HAP-1 (cell line): ENCODE data around the gene ARHGEF4.

Source experiments
- DNase-seq, 2 experiments: peaks; one replicate each; pipeline ENCODE4 v3.0.0-alpha.2; 2016 to 2020; ENCODE audit warnings: low spot score in 2 of 2
- H3K27me3 ChIP-seq: fragments of 250-450 bp; sonication (Bioruptor Pico); 2 replicates; pipeline ENCODE4 v1.5.1; 2020; ENCODE audit warnings: low read depth, mild to moderate bottlenecking, moderate library complexity
- H3K36me3 ChIP-seq: fragments of 250-450 bp; sonication (Bioruptor Pico); replicated peaks from 2 replicates; pipeline ENCODE4 v1.5.1; 2020; ENCODE audit warnings: mild to moderate bottlenecking
- H3K4me1 ChIP-seq: fragments of 250-450 bp; sonication (Bioruptor Pico); 2 replicates; pipeline ENCODE4 v1.5.1; 2020; ENCODE audit warnings: mild to moderate bottlenecking
- H3K4me3 ChIP-seq: fragments of 250-450 bp; sonication (Bioruptor Pico); 2 replicates; pipeline ENCODE4 v1.5.1; 2020; ENCODE audit warnings: mild to moderate bottlenecking, moderate library complexity
- H3K9me3 ChIP-seq: fragments of 250-450 bp; sonication (Bioruptor Pico); 2 replicates; pipeline ENCODE4 v1.5.1; 2020; ENCODE audit warnings: mild to moderate bottlenecking, moderate library complexity
- in situ Hi-C: fragments of 300-500 bp; cut with MboI; formaldehyde crosslinking; loops from 3 replicates; pipeline ENCODE4 v1.14.3; 2020; ENCODE audit warnings: low sequenced_read_pairs, inconsistent platforms, mixed read lengths

Gene ARHGEF4

GRCh38 chr2:131044075-131044756 is 207.5 kb downstream of the ARHGEF4 start:
- no peaks in the 10 kb centered on the region for H3K9me3 ChIP-seq
- H3K36me3 ChIP-seq: peaks cover 20% of the 10 kb centered on the region
- no peak for DNase-seq
- H3K27me3 ChIP-seq: no peaks in the 10 kb centered on the region
- in situ Hi-C loops: no loop called here
- no peak overlapping the region for H3K4me3 ChIP-seq
- H3K4me1 ChIP-seq: no peaks in the 10 kb centered on the region

- no peaks in the 10 kb centered on the region for H3K4me1 ChIP-seq
- H3K4me3 ChIP-seq: no peak overlapping the region
- no peaks in the 10 kb centered on the region for H3K9me3 ChIP-seq
- peaks cover 25% of the 10 kb centered on the region for H3K36me3 ChIP-seq
- H3K27me3 ChIP-seq: no peaks in the 10 kb centered on the region
- in situ Hi-C loops: no loop called here
- DNase-seq: no peak
Measured at GRCh38 chr2:131044757-131045150, 208.0 kb downstream of the ARHGEF4 start.

DNA sequence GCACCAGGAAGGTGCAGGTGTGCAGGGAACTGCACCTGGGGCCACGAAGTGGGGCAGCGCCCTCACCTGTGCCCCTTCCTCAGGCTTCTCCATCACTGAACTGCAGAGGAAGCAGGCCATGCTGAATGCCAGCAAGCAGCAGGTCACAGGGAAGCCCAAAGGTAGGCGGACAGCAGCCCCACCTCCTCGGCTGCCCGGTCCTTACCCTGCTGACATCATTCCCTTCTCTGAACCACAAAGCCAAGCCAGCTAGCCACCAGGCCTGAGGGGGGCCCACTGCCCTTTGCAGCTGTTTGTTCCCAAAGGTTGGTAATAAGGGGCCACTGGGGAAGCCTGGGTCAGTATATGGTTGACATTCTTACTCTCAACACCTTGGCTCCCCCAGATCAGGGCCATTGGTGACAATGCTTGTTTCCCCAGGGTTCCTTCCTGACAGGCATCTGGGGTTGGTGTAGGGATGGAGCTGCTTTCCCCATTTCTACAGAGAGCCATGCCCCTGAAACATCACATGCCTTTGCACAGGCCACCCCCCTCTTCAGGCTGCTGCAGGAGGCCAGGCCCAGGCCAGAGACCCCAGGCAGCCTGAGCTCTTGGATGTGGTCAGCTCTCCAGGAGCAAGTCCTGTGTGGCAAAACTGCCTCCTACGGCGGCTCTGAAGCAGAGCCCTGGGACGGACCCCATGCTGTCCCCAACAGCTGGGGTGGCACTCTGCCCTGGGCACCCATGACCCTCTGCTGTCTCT is 208.7 kb downstream of the ARHGEF4 start:
- H3K27me3 ChIP-seq: no peaks in the 10 kb centered on the region
- peaks cover 32% of the 10 kb centered on the region for H3K36me3 ChIP-seq
- H3K4me1 ChIP-seq: no peaks in the 10 kb centered on the region
- in situ Hi-C loops: no loop called here
- no peaks in the 10 kb centered on the region for H3K9me3 ChIP-seq
- H3K4me3 ChIP-seq: no peak overlapping the region
- DNase-seq: no peak

DNA sequence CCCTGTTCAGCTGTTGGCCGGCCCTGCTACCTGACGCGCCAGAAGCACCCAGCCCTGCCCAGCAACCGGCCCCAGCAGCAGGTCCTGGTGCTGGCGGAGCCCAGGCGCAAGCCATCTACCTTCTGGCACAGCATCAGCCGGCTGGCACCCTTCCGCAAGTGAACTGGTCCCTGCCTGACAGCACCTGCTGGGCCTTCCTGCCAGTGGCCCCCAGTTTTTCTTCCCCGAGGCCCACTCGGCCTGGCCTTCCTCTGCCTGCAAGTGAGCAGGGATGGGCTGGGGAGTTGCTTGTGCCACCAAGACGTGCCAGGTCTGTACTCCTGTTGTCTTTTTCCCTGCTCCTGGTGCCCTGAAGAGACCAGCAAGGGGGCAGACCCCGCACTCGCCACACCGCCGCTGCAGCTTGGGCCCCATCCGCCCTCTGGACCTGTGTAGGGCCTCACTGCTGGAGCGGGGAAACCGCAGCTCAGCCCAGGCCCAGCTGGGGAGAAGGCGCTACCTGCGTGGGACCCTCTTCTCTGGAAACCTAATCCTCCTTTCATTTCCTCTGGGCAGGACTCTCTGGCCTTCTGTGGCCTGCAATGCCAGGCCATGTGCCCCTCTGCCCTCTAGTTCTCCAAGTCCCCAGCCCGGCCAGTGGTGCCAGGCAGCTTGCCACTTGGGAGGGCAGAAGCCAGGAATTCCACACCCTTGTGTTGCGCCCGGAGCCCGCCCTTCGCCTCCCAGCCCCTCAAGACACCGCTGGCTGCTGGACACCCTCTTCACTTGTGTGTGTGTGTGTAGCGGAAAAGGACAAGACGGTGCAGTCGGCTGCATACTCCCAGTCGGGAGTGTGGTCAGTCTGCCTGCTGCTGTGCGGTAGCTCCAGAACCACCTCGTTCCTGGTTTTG is 209.6 kb downstream of the ARHGEF4 start:
- Histone ChIP-seq H3K27me3 (no peaks in the 10 kb centered on the region), H3K9me3 (no peaks in the 10 kb centered on the region), H3K4me1 (no peaks in the 10 kb centered on the region), H3K36me3 (peaks cover 40% of the 10 kb centered on the region), H3K4me3 (no peak overlapping the region)
- no peak for DNase-seq
- in situ Hi-C loops: no loop called here

DNA sequence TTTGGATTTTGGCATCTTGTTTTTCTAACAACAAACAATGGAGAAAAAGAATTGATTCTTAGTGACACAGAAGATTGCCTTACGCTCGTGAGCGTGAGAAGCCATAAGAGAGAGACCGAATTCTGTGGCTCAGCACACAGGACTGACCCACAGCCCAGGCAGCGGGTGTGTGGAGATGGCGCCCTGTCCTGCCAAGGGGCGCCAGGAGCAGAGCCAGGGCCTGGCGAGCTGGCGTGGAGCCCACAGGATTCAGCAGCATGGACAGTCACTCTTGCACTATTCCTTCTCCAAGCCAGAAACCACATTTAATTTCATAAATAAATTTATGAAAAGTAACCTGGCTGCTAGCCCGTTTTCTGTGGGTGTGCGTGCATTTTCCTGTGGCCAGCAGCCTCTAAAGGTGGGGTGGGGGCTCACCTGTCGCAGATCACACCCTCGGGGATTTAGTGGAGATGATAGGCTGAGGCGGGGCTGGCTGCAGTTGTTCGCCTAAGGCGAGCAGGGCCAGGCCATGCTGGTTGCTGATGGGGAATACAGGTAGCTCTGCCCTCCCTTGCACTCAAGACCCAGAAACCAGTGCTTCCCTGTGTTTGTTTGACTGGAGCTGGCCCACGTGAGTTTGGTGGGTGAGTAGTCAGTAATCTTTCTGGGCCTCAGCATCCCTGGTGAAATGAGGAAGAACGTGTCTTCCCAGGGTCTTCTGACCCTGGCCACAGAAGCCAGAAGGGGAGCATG is 210.4 kb downstream of the ARHGEF4 start:
- Histone ChIP-seq H3K9me3 (no peaks in the 10 kb centered on the region), H3K4me1 (no peaks in the 10 kb centered on the region), H3K27me3 (no peaks in the 10 kb centered on the region), H3K4me3 (no peak overlapping the region), H3K36me3 (peaks cover 48% of the 10 kb centered on the region)
- DNase-seq: no peak
- in situ Hi-C loops: no loop called here

DNA sequence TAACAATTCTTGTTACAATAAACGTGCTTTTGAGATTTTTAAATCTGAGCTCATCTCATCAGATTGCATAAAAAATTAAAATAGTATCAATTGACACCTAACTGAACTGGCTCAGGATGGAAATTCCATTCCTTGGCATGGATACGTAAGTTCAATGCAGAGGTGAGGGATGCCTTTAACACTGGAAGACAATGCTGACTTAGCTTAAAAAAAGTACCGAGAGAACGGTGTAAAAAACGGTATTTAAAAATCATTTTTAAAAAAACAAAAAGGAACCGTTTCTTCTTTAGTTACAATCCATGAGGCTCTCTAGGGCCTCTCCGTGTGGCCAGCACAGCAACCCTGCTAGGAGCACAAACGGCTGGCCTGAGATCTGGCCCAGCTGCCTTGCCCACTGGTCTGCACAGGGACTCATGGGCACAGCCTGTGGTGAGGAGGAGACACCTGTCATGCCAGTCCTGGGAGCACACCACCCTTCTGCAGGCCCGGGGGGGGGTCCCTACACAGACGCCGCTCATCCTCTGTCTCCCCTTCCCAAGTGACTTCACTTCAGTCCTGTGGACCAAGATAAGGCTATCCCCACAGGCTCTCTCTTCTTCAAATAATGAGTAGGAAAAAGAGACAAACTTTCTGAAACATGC is 211.3 kb downstream of the ARHGEF4 start:
- no peaks in the 10 kb centered on the region for H3K4me1 ChIP-seq
- no peaks in the 10 kb centered on the region for H3K27me3 ChIP-seq
- no peaks in the 10 kb centered on the region for H3K9me3 ChIP-seq
- in situ Hi-C loops: no loop called here
- peaks cover 58% of the 10 kb centered on the region for H3K36me3 ChIP-seq
- H3K4me3 ChIP-seq: no peak overlapping the region
- DNase-seq: no peak

DNA sequence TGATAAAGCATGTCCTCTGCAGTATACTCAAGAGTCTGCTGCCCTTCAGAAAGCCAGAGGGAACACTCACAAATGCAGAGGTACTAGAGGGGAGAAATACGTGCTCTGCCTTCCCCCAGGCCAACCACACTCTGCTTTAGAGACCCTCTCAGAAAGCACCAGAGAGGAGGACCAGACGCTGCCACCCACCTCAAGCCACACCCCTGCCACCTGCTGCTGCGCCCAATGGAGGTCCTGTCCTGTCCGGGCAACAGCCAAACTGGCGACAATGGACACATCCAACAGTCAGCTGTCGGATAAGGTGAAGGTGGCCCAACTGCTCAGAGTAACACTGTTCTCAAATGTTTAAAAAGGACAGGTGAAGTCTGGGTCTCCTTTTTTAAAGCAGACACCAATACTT is 211.9 kb downstream of the ARHGEF4 start:
- Histone ChIP-seq H3K9me3 (no peaks in the 10 kb centered on the region), H3K4me1 (no peaks in the 10 kb centered on the region), H3K27me3 (no peaks in the 10 kb centered on the region), H3K36me3 (peaks cover 62% of the 10 kb centered on the region), H3K4me3 (no peak overlapping the region)
- DNase-seq: no peak
- in situ Hi-C loops: no loop called here

DNA sequence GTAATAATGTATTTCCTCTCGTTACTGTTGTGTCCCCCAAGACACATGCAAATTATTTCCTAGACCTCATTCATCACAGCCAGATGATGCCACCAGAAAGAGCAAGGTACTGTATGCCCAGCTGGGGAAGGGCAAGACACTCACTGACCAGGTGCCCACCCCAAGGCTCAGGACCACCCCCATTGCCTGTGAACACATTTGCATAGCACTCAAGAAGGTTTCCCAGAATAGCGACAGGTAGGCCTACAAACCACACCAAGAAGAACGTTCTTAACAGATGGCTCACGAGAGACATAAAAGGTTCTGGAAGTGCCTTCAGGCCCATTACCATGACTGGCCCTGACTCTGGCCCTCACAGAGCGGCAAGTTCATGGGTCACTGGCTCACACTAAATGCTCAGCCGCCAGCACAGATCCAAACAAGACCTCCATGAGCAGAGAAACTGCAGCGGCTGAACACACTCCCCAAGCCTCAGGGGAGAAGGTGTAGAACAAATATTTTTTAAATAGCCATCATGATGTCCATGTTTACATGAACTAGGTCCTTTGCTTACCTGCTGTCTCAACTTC is 212.5 kb downstream of the ARHGEF4 start:
- Histone ChIP-seq H3K9me3 (no peaks in the 10 kb centered on the region), H3K27me3 (no peaks in the 10 kb centered on the region), H3K4me3 (no peak overlapping the region), H3K36me3 (peaks cover 66% of the 10 kb centered on the region), H3K4me1 (no peaks in the 10 kb centered on the region)
- DNase-seq: no peak
- in situ Hi-C loops: no loop called here

- no peaks in the 10 kb centered on the region for H3K27me3 ChIP-seq
- H3K9me3 ChIP-seq: no peaks in the 10 kb centered on the region
- H3K36me3 ChIP-seq: peaks cover 83% of the 10 kb centered on the region
- H3K4me3 ChIP-seq: no peak overlapping the region
- no peak for DNase-seq
- in situ Hi-C loops: no loop called here
- no peaks in the 10 kb centered on the region for H3K4me1 ChIP-seq
Measured at GRCh38 chr2:131050896-131051295, 214.2 kb downstream of the ARHGEF4 start.

DNA sequence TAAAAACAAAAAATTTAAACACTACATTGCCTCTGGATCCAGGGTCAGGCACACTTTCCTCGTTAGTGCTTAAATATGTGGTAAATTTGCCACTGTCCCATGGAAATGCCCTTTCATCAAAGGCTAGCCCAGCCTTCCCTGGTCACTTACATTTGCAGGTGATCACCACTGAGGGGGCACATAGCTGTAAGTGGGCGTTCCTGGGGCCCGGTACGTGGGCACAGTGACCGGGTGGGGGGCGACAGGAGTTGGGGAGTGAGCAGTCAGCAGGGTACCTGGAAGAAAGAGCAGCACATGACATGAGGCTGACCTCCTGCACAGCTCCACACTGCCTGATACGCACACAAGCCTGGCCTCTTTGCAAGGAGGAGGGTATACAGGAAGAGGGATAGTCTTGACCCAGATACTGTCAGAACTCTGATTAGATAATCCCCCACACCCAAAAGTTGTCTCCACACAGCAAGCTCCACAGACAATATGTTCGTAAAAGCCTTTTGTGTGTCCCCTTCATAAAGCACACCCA is 216.1 kb downstream of the ARHGEF4 start:
- no peaks in the 10 kb centered on the region for H3K27me3 ChIP-seq
- no peak for DNase-seq
- H3K4me1 ChIP-seq: no peaks in the 10 kb centered on the region; the same call in 1 of the 2 replicates
- in situ Hi-C loops: no loop called here
- H3K9me3 ChIP-seq: no peaks in the 10 kb centered on the region
- H3K36me3 ChIP-seq: peaks cover 90% of the 10 kb centered on the region
- H3K4me3 ChIP-seq: no peak overlapping the region

DNA sequence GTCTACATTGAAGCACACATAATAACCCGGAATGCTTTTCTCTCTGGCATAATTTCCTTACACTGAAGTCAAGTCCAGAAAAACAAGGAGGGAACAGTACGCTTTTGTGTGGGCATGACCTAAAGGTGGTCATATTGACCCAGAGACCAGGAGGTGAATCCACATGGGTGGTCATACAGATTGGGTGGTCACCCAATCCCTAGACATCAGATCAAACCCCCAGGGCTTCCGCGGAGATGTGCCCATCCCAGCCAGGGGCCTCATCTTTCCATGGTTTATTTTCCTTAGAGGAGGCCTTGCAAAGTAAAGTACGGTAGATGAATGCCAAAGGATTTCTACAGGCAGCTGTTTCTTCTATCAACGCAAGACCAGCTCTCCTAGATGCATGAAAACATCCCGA is 217.8 kb downstream of the ARHGEF4 start:
- in situ Hi-C loops: no loop called here
- no peaks in the 10 kb centered on the region; the same call in 1 of the 2 replicates for H3K4me1 ChIP-seq
- peaks cover 83% of the 10 kb centered on the region for H3K36me3 ChIP-seq

DNA sequence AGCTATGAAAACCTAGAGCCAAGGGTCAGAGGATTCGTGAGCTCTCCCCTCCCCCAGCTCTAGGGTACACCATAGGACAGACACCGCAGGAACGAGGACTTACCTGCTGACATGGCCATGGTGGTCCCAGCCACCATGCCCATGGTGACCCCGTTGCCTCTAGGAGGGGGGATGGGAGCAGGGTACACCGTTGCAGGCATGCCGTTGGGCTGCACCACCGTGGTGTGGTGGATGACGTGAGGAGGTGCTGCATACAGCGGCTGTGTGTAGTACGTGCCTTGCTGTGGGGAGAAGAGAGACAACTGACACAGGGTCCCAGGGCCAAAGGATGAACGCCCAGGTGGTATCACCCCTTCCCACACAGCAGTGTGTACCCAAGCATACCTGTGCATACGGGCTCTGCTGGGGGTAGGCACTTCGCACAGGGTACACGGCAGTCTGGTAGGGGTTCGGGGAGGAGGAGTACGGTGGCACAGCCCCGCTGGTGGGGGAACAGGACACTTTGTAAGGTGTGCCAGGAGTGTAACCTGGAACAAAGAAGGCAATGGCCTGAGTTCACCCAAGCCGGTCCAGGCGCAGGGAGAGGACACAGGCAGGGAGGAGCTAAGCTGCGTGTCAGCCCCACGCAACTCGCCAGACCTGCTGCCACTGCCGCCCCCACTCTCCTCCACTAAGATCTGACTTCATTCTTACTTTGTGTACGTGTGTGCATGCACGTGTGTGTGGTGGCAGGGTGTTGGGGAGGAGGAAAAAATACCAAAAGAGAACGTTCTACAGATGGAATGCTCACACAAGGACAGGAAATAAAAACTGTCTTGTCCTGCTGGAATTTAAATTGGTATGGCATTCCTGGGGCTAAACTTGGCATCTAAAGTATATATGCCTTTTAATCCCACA is 218.7 kb downstream of the ARHGEF4 start:
- no peak for DNase-seq
- H3K4me1 ChIP-seq: no peaks in the 10 kb centered on the region; the same call in 1 of the 2 replicates
- no peak overlapping the region for H3K4me3 ChIP-seq
- in situ Hi-C loops: no loop called here
- H3K27me3 ChIP-seq: no peaks in the 10 kb centered on the region
- no peaks in the 10 kb centered on the region for H3K9me3 ChIP-seq
- H3K36me3 ChIP-seq: peaks cover 83% of the 10 kb centered on the region

More for the DNA sequence above, 217.8 kb downstream of the ARHGEF4 start:
- H3K27me3 ChIP-seq: no peaks in the 10 kb centered on the region
- no peaks in the 10 kb centered on the region for H3K9me3 ChIP-seq
- DNase-seq: no peak
- no peak overlapping the region for H3K4me3 ChIP-seq
